ENCODE data around the gene ZNF511. TPM values are rescaled to one million over a fixed set of nuclear protein-coding genes. Genes with fewer than 3 reads are reported as not detected.

Gene ZNF511
- total RNA-seq, 4 donors from 2014 or later, result 29.3 to 44.8 (median 35.0) TPM

DNA sequence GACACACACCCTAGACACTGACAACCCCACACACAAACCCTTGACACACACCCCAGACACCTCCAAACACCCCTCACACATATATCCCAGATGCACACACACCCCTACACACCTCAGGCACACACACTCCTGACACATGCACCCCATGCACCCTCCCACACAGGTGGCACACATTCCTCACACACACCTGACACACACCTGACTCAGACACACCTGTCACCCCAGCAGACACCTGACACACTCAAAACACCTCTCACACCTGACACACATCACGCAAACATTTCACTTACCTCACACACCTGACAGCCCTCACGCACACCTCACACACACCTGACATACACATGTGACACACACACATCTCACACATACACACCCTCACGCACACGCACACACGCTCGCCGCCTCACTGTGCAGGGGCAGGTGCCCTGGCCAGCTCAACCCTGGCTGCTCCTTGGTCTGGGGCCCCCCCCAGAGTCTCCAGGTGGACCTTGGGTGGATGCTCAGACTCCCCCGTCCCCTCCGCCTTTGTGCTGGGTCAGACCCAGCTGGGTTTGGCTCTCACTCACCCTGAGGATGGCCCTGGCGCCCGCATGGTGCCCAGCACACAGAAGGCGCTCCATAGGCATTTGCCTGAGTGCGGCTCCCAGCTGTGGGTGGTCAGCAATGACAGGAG lies 31.1 kb downstream of the ZNF511 start:
- TF ChIP-seq EP300 (IDR thresholded peaks at IDR 0.05) (no peak), POLR2A (IDR thresholded peaks at IDR 0.05) (no peak)
- TF ChIP-seq, protein P1, sequence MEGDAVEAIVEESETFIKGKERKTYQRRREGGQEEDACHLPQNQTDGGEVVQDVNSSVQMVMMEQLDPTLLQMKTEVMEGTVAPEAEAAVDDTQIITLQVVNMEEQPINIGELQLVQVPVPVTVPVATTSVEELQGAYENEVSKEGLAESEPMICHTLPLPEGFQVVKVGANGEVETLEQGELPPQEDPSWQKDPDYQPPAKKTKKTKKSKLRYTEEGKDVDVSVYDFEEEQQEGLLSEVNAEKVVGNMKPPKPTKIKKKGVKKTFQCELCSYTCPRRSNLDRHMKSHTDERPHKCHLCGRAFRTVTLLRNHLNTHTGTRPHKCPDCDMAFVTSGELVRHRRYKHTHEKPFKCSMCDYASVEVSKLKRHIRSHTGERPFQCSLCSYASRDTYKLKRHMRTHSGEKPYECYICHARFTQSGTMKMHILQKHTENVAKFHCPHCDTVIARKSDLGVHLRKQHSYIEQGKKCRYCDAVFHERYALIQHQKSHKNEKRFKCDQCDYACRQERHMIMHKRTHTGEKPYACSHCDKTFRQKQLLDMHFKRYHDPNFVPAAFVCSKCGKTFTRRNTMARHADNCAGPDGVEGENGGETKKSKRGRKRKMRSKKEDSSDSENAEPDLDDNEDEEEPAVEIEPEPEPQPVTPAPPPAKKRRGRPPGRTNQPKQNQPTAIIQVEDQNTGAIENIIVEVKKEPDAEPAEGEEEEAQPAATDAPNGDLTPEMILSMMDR (IDR thresholded peaks at IDR 0.05), result no peak
- 89 to 90% methylated on average over 13 of the region's 13 CpGs for WGBS, 2 donors
- DNase-seq (ENCODE audit: low spot score in 2 of 2), result no peak
- Histone ChIP-seq H3K27me3 (peaks cover 3 to 83% of the 10 kb centered on the region in 2 donors), H3K9me3 (peaks cover 0 to 5% (median 0%) of the 10 kb centered on the region in 4 donors), H3K36me3 (no peaks in the 10 kb centered on the region), H3K27ac (no peak overlapping the region), H3K4me3 (no peak overlapping the region), H3K4me1 (peaks cover 5 to 21% (median 19%) of the 10 kb centered on the region in 4 donors)

DNA sequence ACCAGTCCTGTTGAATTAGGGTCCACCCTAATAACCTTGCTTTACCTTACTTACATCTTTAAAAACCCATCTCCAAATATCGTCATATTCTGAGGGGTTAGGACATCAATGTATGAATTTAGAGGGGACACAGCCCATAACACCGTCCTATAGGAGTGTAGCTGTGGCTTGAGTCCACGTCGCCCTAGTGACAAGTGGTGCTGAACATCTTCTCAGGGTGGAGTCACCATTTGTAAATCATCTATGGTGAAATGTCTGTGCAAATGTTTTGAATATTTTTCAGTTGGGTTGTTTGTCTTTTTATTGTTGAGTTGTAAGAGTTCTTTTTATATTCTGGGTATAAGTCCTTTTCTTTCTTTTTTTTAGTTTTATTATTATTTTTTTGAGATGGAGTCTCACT lies 33.3 kb downstream of the ZNF511 start:
- TF ChIP-seq EP300 (IDR thresholded peaks at IDR 0.05) (no peak), POLR2A (IDR thresholded peaks at IDR 0.05) (no peak)
- TF ChIP-seq, protein P1 (IDR thresholded peaks at IDR 0.05), result no peak
- 82 to 88% methylated on average over 4 of the region's 4 CpGs for WGBS, 2 donors
- Histone ChIP-seq H3K4me3 (no peak overlapping the region), H3K27me3 (peaks cover 0 to 69% of the 10 kb centered on the region in 2 donors), H3K36me3 (no peaks in the 10 kb centered on the region), H3K27ac (no peak overlapping the region), H3K4me1 (peaks cover 0 to 2% (median under 1%) of the 10 kb centered on the region in 4 donors), H3K9me3 (peaks cover 0 to 5% (median 0%) of the 10 kb centered on the region in 4 donors)
- no peak for DNase-seq (ENCODE audit: low spot score in 2 of 2)

DNA sequence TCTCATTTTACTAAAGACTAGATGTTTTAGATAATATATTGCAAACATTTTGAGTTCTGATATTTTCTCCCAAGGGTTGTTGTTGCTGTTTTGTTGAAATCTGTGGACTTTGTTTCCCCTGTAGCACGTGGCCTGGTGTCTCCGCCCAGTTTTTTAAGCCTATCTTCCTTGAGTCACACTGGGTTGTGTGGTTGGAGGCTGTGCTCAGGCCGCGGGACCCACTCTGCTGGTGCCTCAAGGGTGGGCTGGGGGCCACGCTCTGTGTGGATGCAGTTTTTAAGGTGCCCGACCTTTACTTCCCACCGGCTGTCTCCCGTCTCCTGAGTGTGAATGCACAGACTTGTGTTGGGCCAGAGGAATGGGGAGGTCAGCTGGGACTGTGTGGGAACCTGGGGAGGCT lies 34.2 kb downstream of the ZNF511 start:
- H3K9me3 ChIP-seq, result peaks cover 0 to 5% (median 0%) of the 10 kb centered on the region in 4 donors
- no peak overlapping the region for H3K27ac ChIP-seq
- H3K36me3 ChIP-seq, result no peaks in the 10 kb centered on the region
- TF ChIP-seq, protein P1 (IDR thresholded peaks at IDR 0.05), result no peak
- peaks cover 0 to 12% (median 3%) of the 10 kb centered on the region in 4 donors for H3K4me1 ChIP-seq
- peaks cover 0 to 65% of the 10 kb centered on the region in 2 donors for H3K27me3 ChIP-seq
- no peak overlapping the region for H3K4me3 ChIP-seq
- no peak for DNase-seq (ENCODE audit: low spot score in 2 of 2)
- WGBS, 2 donors, result 75 to 76% methylated on average over 4 to 8 of the region's 8 CpGs

DNA sequence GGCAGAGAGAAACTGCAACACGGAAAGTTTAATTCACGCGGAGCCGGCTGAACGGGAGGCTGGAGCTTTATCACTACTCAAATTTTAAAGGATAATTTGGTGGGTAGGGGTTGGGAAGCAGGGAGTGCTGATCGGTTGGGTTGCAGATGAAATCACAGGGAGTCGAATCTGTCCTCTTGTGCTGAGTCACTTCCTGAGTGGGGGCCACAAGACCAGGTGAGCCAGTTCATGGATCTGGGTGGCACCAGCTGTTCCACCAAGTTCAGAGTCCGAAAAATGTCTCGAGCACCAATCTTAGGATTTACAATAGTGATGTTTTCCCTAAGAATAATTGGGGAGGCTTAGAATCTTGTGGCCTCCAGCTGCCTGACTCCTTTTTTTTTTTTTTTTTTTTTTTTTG lies 34.8 kb downstream of the ZNF511 start:
- Histone ChIP-seq H3K9me3 (peaks cover 0 to 5% (median 0%) of the 10 kb centered on the region in 4 donors), H3K36me3 (no peaks in the 10 kb centered on the region), H3K4me1 (peaks cover 0 to 16% (median 3%) of the 10 kb centered on the region in 4 donors), H3K27me3 (peaks cover 0 to 59% of the 10 kb centered on the region in 2 donors), H3K27ac (no peak overlapping the region), H3K4me3 (no peak overlapping the region)
- DNase-seq (ENCODE audit: low spot score in 2 of 2), result no peak
- TF ChIP-seq POLR2A (IDR thresholded peaks at IDR 0.05) (no peak), EP300 (IDR thresholded peaks at IDR 0.05) (no peak)
- TF ChIP-seq, protein P1 (IDR thresholded peaks at IDR 0.05), result no peak
- WGBS, 2 donors, result 65 to 68% methylated on average over 9 of the region's 9 CpGs

DNA sequence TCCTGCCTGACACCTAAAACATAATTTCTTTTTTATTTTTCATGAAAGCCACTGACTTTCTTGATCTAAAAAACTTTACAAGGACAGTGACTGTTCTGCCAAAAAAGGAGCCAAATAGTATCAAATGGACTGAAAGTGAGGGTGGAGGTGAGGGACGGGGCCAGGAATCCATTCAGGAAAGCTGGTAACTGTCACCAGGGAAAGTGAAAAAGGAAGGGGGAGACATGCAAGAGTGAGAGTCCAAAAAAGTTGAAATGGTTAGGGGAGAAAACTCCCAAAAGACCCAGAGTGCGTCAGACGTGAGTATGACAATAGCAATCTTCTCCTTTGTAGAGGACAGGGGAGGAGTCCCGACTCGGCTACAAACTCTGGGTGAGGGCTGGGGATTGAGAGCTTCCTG lies 35.5 kb downstream of the ZNF511 start:
- Histone ChIP-seq H3K27ac (no peak overlapping the region), H3K27me3 (peaks cover 0 to 55% of the 10 kb centered on the region in 2 donors), H3K4me1 (peaks cover 0 to 16% (median 3%) of the 10 kb centered on the region in 4 donors), H3K36me3 (no peaks in the 10 kb centered on the region), H3K9me3 (peaks cover 0 to 5% (median 0%) of the 10 kb centered on the region in 4 donors), H3K4me3 (no peak overlapping the region)
- WGBS, 2 donors, result 63 to 65% methylated on average over 5 of the region's 5 CpGs
- no peak for TF ChIP-seq EP300 (IDR thresholded peaks at IDR 0.05)
- TF ChIP-seq, protein P1 (IDR thresholded peaks at IDR 0.05), result no peak
- TF ChIP-seq POLR2A (IDR thresholded peaks at IDR 0.05), result no peak
- no peak for DNase-seq (ENCODE audit: low spot score in 2 of 2)

Data from tibial nerve (tissue), 4 donors.